Measurements from ENCODE around the gene COL27A1.

Gene COL27A1

DNA sequence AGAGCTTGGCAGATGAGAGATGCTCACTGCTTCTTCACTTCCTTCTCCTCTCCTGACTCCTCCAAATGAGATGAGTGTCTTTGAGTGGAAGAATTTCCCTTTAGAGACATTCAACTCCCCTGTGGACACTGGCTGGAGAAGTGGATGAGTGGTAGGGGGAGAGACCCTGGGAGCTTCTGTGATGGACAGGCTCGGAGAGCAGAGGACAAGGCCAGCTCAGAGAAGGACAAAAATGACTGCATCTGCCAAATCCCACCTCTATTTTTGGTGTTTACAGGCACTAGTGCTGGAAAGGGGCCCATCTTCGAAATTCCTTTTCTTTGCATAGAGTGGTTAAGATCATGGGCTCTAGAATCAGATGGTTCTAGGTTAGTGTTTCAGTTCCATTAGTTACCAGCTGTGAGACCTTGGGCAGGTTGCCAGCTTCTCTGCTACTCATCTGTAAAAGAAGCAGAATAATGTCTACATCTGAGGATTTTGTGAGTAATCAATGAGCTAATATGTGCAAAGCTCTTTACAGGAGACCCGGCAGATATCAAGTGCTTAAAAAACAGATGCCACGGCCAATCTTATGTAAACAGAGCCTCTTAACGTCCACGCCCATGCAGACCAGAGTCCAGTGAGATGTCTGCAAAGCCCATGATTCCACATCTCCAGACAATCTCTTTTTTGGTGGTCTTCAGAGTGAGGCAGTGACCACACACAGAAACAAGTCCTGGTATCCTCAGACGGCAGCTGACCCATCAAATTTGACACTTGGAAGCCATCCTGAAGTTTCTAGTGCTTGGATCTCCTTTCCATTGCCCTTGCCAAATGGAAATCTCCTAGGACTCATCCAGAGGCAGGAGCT lies 13.6 kb upstream of the COL27A1 start:
- in situ Hi-C loops (cut with MboI; ENCODE audit: low sequenced_read_pairs), result no loop called here

DNA sequence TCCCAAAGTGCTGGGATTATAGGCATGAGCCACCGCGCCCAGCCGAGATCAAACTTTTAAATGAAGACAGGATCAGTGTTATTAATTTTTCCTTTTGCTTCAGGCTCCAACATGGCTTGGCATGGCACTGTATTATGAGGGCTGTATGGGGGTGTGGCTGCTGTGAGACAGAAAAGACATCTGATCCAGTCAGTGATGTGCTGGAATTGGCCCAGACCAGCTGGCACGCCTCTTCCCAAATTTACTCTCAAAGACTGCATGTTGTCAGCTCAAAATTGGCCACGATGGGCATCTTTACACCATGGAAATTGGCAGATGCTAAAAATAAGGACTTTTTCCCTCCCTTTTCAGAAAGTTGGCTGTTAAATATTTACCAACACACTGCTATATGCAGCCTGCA lies 12.1 kb upstream of the COL27A1 start:
- in situ Hi-C loops (cut with MboI; ENCODE audit: low sequenced_read_pairs), result no loop called here

DNA sequence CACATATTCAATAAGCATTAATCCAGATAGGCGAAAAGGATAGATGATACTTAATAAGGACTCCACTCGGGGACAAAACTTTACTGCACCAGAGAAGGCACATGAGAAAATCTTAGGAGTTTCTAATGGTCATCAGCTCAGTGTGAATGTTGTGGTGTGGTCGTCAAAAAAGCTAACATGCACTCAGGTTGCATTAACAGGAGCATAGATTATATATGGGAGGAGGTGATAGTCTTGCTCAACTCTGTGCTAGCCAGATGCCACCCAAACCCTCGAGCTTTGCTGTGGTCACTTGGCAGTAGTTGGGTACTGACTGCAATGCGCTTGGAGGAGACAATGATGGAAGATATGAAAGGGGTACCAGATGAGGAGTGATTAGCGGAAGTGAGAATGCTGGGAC lies 8.6 kb upstream of the COL27A1 start:
- in situ Hi-C loops (cut with MboI; ENCODE audit: low sequenced_read_pairs), result no loop called here

DNA sequence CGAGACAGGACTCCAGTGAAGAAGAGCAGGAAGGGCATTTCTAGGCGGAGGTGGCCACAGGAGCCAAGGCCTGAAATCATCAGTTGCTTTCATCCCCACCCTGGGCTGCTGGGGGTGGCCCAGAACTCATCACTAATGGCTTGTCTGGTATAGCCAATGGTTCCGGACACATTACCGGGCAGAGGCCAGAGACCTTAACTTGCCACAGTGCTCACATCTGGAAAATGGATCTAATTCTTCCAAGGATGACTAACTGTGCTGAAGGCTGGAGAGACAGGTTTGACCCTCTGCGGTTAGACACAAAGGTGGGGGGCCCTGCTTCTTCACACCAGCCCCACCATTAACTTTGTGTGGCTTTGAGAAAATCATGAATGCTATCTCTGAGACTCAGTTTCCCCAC lies 6.2 kb upstream of the COL27A1 start:
- in situ Hi-C loops (cut with MboI; ENCODE audit: low sequenced_read_pairs), result no loop called here

DNA sequence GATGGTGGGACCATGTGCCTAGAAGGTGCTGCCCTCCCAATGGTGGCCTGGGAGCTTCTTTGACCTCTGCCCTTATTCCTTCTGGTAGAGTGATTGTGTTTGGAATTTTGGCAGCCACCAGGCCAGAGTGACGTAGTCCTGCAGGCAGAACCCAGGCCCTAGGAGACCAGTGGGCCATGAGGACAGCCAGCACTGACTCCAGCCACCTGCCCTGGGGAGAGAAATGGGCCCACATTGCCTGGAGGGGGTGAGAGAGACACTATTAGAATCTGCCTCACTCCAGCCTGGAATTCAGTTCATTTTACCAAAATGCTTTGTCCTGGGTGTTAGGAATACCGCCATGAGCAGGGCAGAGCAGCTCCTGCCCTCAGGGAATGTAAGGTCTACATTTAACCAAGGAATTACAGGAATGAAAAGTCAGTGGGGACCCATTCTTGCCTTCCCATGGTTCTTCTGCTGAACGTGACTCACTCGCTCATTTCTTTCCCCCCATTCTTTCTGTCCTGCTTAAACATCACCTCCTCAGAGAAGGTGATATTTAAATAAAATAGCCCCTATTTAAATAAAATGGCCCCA lies 5.5 kb upstream of the COL27A1 start:
- in situ Hi-C loops (cut with MboI; ENCODE audit: low sequenced_read_pairs), result no loop called here

DNA sequence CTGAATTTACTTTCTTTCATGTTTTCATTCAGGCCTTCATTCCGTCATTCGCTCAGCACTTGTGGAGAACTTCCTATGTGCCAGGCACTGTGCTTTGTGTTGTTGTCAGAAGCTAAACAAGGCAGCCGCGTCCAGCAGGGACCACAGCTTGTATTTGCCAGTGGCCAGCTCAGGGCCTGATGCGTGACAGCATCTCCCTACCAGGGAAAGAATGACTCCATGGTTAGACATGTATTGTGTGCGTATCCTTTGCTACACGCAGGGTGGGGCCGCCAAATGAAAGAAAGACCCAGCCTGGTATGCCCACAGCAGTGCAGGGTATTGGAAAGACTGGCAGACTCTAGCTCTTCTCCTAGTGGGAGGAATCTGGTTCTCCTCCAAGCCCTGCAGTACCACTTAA lies 4.7 kb upstream of the COL27A1 start:
- in situ Hi-C loops (cut with MboI; ENCODE audit: low sequenced_read_pairs), result no loop called here

DNA sequence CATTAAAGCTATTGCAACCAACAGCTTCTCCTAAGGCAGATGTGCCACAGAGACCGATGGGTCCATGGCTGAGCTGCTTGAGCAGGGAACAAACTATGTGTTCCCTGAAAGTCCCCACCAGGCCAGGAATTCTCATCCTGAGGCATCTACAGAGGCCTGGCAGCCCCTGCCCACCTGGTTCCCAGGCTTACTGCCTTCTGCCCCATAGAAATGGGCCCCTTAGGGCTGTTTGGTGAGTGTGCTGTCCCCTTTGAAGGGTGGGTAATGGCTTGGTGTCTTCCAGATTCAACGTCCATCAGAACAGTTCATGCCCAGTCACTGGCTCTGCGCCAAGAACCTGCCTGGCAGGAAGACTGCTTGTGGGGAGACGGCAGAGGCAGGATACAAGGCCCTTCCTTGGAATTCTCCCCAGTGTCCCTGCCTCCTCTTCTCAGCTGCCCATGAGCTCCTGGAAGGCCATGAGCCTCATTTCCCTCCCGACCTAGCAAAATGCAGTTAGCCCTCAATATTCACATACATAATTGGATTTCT lies 3.8 kb upstream of the COL27A1 start:
- in situ Hi-C loops (cut with MboI; ENCODE audit: low sequenced_read_pairs), result no loop called here

DNA sequence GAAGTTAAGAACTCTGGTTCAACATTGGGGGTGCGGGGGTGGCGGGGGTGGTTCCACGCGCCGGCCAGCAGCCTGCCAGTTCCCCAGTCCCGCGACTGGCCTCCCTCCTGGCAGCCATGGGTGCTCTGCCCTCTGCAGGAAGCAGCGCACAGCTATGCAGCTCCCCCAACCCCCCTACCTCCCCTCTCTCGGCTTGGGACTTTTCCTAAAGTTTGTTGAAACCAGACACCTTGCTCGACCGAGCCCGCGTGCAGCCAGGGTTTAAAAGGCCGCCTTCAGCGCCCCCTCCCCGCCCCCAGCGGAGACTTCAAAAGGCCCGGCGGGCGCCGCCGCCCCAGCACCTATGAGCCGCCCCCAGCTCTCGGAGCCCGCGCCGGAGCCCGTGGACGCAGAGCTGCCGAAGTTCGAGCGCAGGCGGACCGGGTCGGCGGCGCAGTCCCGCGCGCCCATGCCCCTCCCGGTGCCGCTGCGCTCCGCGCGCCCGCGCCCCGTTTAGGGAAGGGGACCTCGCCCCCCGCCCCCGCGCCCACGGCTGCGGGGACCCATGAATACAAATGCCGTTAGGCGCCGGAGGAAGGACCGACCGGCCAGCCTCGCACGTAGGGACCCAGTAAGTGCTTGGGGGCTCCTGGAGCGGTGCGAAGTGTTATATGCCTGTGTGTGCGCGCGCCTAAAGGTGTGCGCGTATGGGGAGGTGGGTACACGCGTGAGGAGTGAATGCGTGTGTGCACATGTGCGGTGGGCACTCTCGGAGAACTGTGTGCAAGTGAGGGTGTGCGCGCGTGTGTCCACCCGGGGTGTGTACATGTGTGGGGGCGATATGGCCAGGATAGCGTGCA lies 1.4 kb upstream of the COL27A1 start:
- in situ Hi-C loops (cut with MboI; ENCODE audit: low sequenced_read_pairs), result no loop called here

DNA sequence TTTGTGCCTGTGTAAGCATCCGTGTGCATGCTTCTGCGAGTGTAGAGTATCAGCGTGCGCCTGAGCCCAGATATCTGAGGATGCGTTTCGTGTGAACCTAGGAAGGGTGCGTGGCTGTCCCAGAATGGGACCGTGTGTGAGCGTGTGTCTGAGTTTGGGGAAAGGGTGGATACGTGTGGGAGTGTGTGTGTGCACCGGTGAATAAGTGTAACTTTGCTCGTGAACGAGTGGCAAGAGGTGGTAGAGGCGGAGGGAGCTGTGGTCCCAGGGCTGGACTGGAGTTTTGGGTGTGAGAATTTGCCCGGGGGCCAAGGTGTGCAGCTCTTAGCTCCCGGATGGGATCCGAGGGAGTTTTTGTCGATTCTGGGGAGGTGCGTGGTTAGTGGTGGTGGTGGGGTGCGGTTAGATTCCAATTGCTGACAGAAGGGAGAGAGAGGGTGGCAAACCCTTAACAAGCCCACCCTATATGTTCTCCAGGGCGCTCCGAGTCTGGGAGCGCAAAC lies 686 bp upstream of the COL27A1 start:
- in situ Hi-C loops (cut with MboI; ENCODE audit: low sequenced_read_pairs), result no loop called here

DNA sequence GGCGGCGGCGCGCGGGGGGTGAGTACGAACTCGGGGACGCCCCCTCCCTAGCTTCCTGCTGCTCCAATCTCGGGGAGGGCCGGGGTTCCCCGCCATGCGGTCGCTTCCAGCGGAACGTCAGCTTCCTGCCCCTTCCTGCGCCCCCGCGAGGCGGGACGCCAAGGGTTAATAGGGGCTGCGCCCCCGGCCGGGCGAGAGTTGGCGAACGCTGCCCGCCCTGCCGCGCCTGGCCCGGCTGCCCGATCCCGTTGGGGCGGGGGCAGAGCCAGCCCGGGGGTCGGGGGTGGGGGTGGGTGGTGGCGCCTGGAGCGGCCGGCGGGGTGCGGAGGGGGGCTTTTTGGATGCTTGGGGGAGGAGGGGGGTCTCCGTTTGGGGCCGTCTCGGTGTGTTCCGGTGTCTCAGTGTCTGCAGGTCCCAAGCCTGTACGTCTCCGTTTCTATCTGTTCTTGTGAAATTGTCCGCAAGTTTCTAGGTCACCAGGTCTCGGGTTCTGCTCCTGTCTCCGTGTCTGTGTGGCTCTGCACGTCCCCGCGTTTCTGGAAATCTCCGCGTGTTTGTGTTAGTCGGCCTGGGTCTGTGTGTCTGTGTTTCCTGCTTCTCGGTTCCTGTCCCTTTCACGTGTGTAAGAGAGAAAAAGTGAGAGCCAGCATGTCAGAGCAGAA lies 789 bp downstream of the COL27A1 start:
- in situ Hi-C loops (cut with MboI; ENCODE audit: low sequenced_read_pairs), result no loop called here

DNA sequence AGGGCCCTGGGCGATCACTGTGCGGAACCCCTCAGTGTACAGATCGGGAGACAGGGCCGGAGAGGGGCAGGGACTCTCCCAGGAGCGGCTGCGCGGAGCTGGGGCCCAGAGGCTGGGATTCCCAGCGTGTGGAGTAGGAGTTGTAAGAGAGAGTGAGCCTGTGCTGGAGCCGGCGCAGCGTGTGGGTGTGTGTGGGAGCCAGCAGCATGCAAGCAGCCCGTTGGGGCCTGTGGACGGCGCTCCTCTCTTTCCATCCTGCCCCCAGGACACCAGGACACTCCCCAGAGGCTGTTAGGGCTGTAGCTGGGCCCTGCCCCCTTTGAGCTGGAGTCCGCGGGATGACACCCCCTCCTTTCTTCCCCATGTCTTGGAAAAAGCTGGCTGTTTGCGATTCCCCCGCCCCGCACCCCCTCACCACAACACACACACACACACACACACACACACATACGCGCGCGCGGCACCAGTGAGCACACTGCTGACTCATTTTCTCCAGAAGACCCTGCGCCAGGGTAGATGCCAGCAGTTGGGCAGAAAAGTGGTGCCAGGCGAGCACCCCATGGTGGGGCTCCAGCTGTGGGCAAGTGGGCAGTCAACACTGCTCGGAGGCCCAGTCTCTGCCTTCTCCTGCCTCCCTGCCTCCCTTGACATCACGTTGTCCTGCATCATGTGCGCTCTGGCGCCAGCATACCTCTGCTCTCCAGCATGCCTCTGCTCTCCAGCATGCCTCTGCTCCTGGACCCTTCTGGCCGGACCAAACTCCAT lies 1.5 kb downstream of the COL27A1 start:
- in situ Hi-C loops (cut with MboI; ENCODE audit: low sequenced_read_pairs), result no loop called here

DNA sequence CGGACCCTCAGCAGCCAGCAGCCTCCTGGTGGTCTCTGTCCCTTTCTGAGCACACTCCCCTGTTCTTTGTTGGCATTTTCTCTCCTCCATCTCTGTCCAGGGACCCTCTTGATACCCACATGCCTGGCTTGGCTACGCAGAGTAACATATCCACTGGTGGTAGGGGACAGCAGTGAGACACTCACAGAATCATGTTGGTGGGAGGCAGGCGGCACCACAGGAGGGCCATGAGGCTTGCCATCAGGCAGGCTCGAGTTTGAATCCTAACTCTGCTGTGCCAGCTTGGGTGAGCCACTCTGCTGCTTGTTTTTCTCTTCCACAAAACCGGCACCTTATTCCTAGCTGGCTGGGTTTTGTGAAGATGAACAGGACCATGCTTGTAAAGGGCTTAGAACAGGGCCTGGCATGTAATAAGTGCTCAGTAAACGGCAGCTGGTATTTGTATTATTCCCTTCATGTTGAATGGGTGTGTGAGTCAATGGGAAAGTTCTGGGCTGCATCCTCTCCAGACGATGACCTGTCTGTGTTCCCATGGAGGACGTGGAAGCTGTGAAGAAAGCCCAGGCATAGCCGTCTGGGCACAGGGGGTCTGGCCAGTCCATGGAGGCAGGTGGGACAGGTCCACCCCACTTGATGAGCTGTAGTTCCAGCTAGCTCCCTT lies 2.3 kb downstream of the COL27A1 start:
- in situ Hi-C loops (cut with MboI; ENCODE audit: low sequenced_read_pairs), result no loop called here

DNA sequence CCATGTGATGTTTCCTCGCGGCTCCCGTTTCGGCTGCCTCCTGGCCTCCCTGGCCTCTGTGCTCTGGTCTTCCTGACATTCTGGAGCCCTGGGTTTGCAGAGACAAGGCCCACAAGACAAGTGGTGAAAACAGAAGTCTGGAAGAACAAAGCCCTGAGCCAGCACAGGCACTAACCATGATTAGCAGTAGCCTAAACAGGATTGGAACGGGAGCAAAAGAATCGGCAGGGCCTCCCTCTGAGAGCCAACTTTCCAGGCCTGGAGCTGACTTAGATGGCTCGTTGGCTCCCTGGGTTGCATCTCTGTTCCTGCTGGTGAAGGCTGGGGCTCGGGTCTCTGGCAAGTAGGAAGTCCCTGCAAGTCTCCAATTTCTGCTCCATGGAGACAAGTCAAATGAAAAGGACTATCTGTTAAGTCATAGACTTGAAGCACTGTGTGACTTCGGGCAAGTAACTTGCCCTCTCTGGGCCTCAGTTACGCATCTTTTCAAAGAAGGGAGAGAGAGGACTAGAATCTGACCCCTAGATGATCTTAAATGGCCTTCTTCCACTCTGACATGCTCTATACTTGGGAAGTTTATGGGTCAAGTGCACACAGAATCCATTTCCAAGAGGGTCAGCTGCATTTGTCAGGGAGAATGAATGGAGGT lies 3.3 kb downstream of the COL27A1 start:
- in situ Hi-C loops (cut with MboI; ENCODE audit: low sequenced_read_pairs), result no loop called here

DNA sequence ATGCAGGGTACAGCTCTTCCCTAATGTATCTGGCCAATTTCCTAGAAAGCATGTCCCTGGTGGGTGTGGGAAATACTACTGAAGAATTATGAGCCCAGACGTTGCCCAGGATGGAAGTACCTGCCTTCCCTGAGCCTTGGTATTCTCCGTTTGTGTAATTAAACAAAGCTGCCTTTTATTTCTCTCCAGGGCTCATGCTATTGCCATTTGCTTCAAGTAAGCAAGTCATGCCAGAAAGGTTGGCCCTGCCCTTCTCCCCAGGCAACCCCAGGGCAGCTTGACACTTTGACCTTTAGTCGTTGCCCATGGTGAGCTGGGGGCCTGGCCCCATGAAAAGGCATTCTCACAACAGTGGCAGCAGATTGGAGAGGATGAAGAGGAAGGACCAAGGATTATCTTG lies 4.4 kb downstream of the COL27A1 start:
- in situ Hi-C loops (cut with MboI; ENCODE audit: low sequenced_read_pairs), result no loop called here

DNA sequence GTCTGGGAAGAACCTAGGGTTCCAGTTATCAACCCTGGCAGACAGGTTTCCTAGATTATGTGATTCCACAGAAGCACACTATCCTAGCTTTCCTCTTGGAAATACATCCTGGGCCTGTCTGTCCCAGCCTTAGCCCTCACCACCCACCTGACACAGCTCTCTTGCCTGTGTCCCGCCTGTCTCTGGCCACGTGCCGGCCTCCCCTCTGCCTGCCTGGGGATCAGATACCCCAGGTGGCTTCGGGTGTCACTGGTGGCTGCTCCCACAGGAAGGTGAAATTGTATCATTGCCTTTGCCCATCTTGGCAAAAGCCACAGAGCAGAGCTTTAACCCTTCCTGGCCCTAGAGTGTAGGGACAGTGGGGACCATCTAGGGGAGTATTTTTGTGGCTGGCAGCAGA lies 6.2 kb downstream of the COL27A1 start:
- in situ Hi-C loops (cut with MboI; ENCODE audit: low sequenced_read_pairs), result no loop called here

DNA sequence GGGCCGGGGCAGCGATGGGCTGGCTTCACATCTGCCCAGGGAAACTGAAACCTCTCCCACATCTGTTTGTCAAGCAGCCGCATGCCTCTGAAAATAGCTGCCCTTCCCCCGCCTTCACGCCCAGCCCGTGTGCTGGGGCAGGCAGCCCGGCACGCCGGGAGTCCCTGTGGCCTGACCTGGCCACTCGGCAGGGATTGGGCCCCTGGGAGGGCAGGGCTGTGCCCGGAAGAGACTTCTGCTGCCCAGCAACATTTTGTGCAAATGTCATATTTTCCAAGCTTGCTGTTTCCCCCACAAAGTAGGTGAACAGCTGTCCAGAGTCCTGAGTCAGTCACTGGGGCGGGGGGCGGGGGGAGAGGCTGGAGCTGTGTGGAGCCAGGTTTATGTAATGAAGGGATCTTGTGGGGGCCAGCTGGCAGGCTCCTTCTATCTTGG lies 8.2 kb downstream of the COL27A1 start:
- in situ Hi-C loops (cut with MboI; ENCODE audit: low sequenced_read_pairs), result no loop called here

DNA sequence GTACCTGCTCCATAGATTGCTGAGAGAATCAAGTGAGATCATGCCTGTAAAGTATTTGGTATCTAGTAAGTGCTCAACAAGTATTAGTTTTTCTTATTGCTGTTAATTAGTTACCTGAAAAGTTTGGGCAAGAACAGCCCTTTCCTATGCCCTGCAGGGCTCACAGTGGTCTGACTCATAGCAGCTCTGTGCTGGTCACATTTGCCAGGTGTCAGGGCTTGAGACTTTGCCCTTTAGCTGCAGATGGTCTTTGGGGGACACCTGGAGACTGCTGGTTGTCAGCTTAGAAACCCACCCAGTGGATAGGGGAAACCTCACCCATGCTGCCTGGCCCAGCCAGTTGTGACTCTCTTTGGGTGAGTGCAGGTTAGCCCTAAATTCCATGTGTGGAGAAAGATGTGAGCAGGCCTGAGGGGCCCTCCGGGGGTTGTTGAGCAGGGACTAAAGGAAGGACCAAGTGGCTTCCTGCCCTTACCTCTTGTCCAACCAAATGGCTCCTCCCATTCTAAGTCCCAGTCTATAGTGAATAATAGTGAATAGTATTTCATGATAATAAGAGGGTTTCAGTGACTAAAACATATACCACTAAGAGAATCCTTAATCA lies 9.0 kb downstream of the COL27A1 start:
- in situ Hi-C loops (cut with MboI; ENCODE audit: low sequenced_read_pairs), result no loop called here

DNA sequence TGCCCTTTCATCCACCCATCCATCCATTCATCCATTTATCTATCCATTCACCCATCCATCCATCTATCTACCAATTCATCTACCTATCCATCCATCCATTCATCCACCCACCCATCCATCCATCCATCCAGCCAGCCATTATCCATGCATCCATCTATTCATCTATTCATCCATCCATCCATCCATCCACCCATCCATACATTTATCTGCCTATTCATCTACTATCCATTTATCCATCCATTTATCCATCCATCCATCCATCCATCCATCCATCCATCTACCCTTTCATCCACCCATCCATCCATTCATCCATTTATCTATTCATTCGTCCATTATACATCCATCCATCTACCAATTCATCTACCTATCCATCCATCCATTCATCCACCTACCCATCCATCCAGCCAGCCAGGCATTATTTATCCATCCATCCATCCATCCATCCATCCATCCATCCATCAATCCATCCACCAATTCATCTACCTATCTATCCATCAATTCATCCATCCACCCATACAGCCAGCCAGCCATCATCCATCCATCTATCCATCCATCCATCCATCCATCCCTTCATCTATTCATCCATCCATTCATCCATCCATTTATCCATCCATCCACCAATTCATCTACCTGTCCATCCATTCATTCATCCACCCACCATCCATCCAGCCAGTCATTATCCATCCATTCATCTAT lies 10.2 kb downstream of the COL27A1 start:
- in situ Hi-C loops (cut with MboI; ENCODE audit: low sequenced_read_pairs), result no loop called here

Measured in hTERT RPE-1 (cell line).